D721Med (cell line): ENCODE data around the gene PANX3.
"Not testable (repeated sequence)": the region's sequence is repeated elsewhere in the genome, so short reads cannot be mapped to it uniquely, and the experiment has no call there.

Experiments
- DNase-seq: peaks from one replicate; pipeline ENCODE4 v3.0.0; 2011; ENCODE audit warnings: low spot score; ENCODE audit not compliant: insufficient read length
- FAIRE-seq: peaks from 2 replicates; lab custom pipeline; 2011; peaks lifted over from hg19 to GRCh38; lab: Jason Lieb, UNC
- CTCF ChIP-seq: IDR thresholded peaks from 2 replicates; pipeline ENCODE4 v1.5.1; 2012; ENCODE audit warnings: mild to moderate bottlenecking, control low read depth; ENCODE audit not compliant: insufficient read depth; ENCODE audit errors: missing control alignments

Gene PANX3

GRCh38 chr11:124600621-124601320, 10.5 kb upstream of the PANX3 start:
- FAIRE-seq (no peak), DNase-seq (no peak)
- TF ChIP-seq CTCF, result no peak

GRCh38 chr11:124602193-124602592, 9.0 kb upstream of the PANX3 start:
- DNase-seq, result no peak
- no peak for TF ChIP-seq CTCF
- no peak for FAIRE-seq

- not testable (repeated sequence) for DNase-seq
Observed at GRCh38 chr11:124602723-124603122, 8.5 kb upstream of the PANX3 start.

GRCh38 chr11:124605719-124606118, 5.5 kb upstream of the PANX3 start:
- no peak for DNase-seq
- FAIRE-seq, result no peak
- TF ChIP-seq CTCF, result no peak

More at GRCh38 chr11:124602723-124603122, 8.5 kb upstream of the PANX3 start:
- FAIRE-seq, result not testable (repeated sequence)

- FAIRE-seq (no peak), DNase-seq (no peak)
- TF ChIP-seq CTCF, result no peak
Observed at GRCh38 chr11:124608147-124608546, 3.1 kb upstream of the PANX3 start.

GRCh38 chr11:124610295-124610694, 933 bp upstream of the PANX3 start:
- no peak for FAIRE-seq
- no peak for DNase-seq
- no peak for TF ChIP-seq CTCF

- DNase-seq (no peak), FAIRE-seq (no peak)
- no peak for TF ChIP-seq CTCF
Observed at GRCh38 chr11:124612045-124612444, 817 bp downstream of the PANX3 start.
